NCI-H1930 (cell line): ENCODE measurements around the gene IGF2BP1.
"Not testable (repeated sequence)": the region's sequence is repeated elsewhere in the genome, so short reads cannot be mapped to it uniquely, and the experiment has no call there.

Experiments
- DNase-seq, 2 experiments: peaks; one replicate each; lab custom pipeline; 2025; lab: John Stamatoyannopoulos, UW

IGF2BP1 gene

GRCh38 chr17:48995974-48996721 is 1.0 kb upstream of the IGF2BP1 start:
- DNase-seq = peak; percentile 89 to 91

- DNase-seq = no peak
Observed at GRCh38 chr17:48996722-48997102, 473 bp upstream of the IGF2BP1 start.

- peak in 1 of 2 experiments; percentile 13 for DNase-seq
Observed at GRCh38 chr17:48997827-48998586, 822 bp downstream of the IGF2BP1 start.

- no peak for DNase-seq
Observed at GRCh38 chr17:48998587-48999440, 1.6 kb downstream of the IGF2BP1 start.

- DNase-seq = no peak
Observed at GRCh38 chr17:49000943-49001342, 3.8 kb downstream of the IGF2BP1 start.

- no peak for DNase-seq
Observed at GRCh38 chr17:49001671-49002070, 4.5 kb downstream of the IGF2BP1 start.

- DNase-seq = no peak
Observed at GRCh38 chr17:49002331-49002730, 5.1 kb downstream of the IGF2BP1 start.

- DNase-seq = no peak
Observed at GRCh38 chr17:49002766-49003165, 5.6 kb downstream of the IGF2BP1 start.

GRCh38 chr17:49003557-49004511 is 6.6 kb downstream of the IGF2BP1 start:
- DNase-seq = no peak

GRCh38 chr17:49005140-49005539 is 8.0 kb downstream of the IGF2BP1 start:
- DNase-seq = no peak

GRCh38 chr17:49008908-49009307 is 11.7 kb downstream of the IGF2BP1 start:
- not testable (repeated sequence) for DNase-seq

- DNase-seq = no peak
Observed at GRCh38 chr17:49012769-49013255, 15.6 kb downstream of the IGF2BP1 start.

- no peak for DNase-seq
Observed at GRCh38 chr17:49013311-49014213, 16.4 kb downstream of the IGF2BP1 start.

GRCh38 chr17:49015179-49015923 is 18.2 kb downstream of the IGF2BP1 start:
- no peak for DNase-seq

GRCh38 chr17:49015924-49016774 is 19.0 kb downstream of the IGF2BP1 start:
- no peak for DNase-seq

- DNase-seq = no peak
Observed at GRCh38 chr17:49016775-49017463, 19.7 kb downstream of the IGF2BP1 start.

- DNase-seq = no peak
Observed at GRCh38 chr17:49018116-49018612, 21.0 kb downstream of the IGF2BP1 start.

GRCh38 chr17:49018748-49019147 is 21.6 kb downstream of the IGF2BP1 start:
- no peak for DNase-seq
